Gastrocnemius medialis (tissue), 4 donors: ENCODE measurements around the gene MAGEA12. TPM values are rescaled to one million over a fixed set of nuclear protein-coding genes. Genes with fewer than 3 reads are reported as not detected.
"Not testable (repeated sequence)": the region's sequence is repeated elsewhere in the genome, so short reads cannot be mapped to it uniquely, and the experiment has no call there.

Experiments used
- ATAC-seq, 2 donors: fragments of 150-250 bp; one replicate each; pipeline ENCODE4 v1.9.1; 2016
- DNase-seq, 2 donors: peaks; one replicate each; pipeline ENCODE4 v3.0.0-alpha.2; 2019
- H3K27ac ChIP-seq, 4 donors: fragments of 200-600 bp; sonication (generic); 1 replicate in 1 of 4; 2 replicates in 3 of 4; pipeline ENCODE4 v1.5.1; 2016 to 2018; ENCODE audit warnings: mild to moderate bottlenecking in 2 of 4, moderate library complexity in 1 of 4
- H3K27me3 ChIP-seq, 3 donors: fragments of 200-600 bp; sonication (generic) in 2 of 3; 1 replicate in 1 of 3; 2 replicates in 2 of 3; pipeline versions ENCODE4 v1.5.1 to v1.6.0; 2016 to 2019; ENCODE audit warnings: mild to moderate bottlenecking in 1 of 3, moderate library complexity in 1 of 3
- H3K36me3 ChIP-seq, 2 donors: fragments of 200-600 bp; sonication (generic) in 1 of 2; one replicate each; pipeline ENCODE4 v1.5.1; 2017 to 2018
- H3K4me1 ChIP-seq, 2 donors: fragments of 200-600 bp; sonication (generic) in 1 of 2; one replicate each; pipeline ENCODE4 v1.5.1; 2016 to 2017; ENCODE audit warnings: mild to moderate bottlenecking in 2 of 2
- H3K4me3 ChIP-seq, 4 donors: fragments of 200-600 bp; sonication (generic) in 3 of 4; 1 replicate in 1 of 4; 2 replicates in 3 of 4; pipeline ENCODE4 v1.5.1; 2016 to 2019; ENCODE audit warnings: mild to moderate bottlenecking in 2 of 4
- H3K9me3 ChIP-seq, 3 donors: fragments of 200-600 bp; sonication (generic) in 2 of 3; 1 replicate in 1 of 3; 2 replicates in 2 of 3; pipeline ENCODE4 v1.5.1; 2016 to 2019
- POLR2A ChIP-seq, 2 donors: fragments of 450-650 bp; IDR thresholded peaks; one replicate each; pipeline ENCODE4 v1.6.1; 2017; ENCODE audit warnings: antibody characterized with exemption in 2 of 2, mild to moderate bottlenecking in 2 of 2, moderate library complexity in 2 of 2
- in situ Hi-C, 4 donors: fragments of 200-750 bp; cut with MboI; loops; one replicate each; pipeline versions ENCODE4 v1.15.0 to v1.8.0; 2017; ENCODE audit warnings: low sequenced_read_pairs in 4 of 4
- intact Hi-C: fragments of 100-400 bp; cut with DNase I; formaldehyde crosslinking; loops from one replicate; pipeline ENCODE4 v1.15.1; 2023; ENCODE audit warnings: low total_unique reads
- total RNA-seq, 4 donors: library from RNA; depleted of rRNA; stranded (reverse); fragments of >200 nt; gene quantifications; one replicate each; pipeline versions ENCODE4 v1.1.0 to v1.2.3, GENCODE V29; 2016
- TF ChIP-seq, protein P1 (sequence below), 5 experiments: fragments of 450-650 bp in 3 of 5; fragments of 200-600 bp in 2 of 5; sonication (generic) in 2 of 5; IDR thresholded peaks in 4 of 5; conservative IDR thresholded peaks in 1 of 5; 1 replicate in 4 of 5; 2 replicates in 1 of 5; pipeline ENCODE4 v1.5.1; 2016 to 2019; ENCODE audit warnings: antibody characterized with exemption in 5 of 5, mild to moderate bottlenecking in 3 of 5, moderate library complexity in 3 of 5

MAGEA12 gene
- total RNA-seq, 4 donors from 2014 or later: not detected

DNA sequence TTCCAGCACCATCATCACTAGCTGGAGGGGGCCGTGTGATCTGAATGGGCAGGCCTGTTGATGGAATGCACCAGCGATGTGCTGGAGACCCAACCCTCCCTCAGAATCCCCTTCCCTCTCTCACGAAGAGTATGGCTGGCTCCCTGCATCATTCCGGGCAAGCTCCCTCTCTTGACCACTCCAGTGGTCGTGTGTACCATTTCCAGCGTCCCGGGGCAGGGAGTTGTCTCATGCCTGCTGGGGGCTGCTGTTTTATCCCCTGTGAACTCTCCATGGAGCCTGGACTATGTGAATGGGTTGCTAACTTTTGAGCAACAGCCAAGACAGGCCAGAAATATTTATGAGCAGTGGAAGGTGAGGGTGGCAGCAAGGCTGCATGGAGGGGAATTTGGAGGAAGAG, 8.1 kb upstream of the MAGEA12 start:
- no peaks in the 10 kb centered on the region for H3K36me3 ChIP-seq
- no peak overlapping the region for H3K27ac ChIP-seq
- no peak for TF ChIP-seq POLR2A (IDR thresholded peaks at IDR 0.05)
- TF ChIP-seq, protein P1, sequence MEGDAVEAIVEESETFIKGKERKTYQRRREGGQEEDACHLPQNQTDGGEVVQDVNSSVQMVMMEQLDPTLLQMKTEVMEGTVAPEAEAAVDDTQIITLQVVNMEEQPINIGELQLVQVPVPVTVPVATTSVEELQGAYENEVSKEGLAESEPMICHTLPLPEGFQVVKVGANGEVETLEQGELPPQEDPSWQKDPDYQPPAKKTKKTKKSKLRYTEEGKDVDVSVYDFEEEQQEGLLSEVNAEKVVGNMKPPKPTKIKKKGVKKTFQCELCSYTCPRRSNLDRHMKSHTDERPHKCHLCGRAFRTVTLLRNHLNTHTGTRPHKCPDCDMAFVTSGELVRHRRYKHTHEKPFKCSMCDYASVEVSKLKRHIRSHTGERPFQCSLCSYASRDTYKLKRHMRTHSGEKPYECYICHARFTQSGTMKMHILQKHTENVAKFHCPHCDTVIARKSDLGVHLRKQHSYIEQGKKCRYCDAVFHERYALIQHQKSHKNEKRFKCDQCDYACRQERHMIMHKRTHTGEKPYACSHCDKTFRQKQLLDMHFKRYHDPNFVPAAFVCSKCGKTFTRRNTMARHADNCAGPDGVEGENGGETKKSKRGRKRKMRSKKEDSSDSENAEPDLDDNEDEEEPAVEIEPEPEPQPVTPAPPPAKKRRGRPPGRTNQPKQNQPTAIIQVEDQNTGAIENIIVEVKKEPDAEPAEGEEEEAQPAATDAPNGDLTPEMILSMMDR (IDR thresholded peaks at IDR 0.05 in 4 of 5, conservative IDR thresholded peaks at IDR 0.05 in 1 of 5): no peak
- H3K27me3 ChIP-seq: no peaks in the 10 kb centered on the region
- H3K4me3 ChIP-seq: no peak overlapping the region
- ATAC-seq (no peak), DNase-seq (no peak)
- H3K4me1 ChIP-seq: no peaks in the 10 kb centered on the region
- in situ Hi-C loops: no loop called here
- intact Hi-C loops: no loop called here
- no peaks in the 10 kb centered on the region for H3K9me3 ChIP-seq

DNA sequence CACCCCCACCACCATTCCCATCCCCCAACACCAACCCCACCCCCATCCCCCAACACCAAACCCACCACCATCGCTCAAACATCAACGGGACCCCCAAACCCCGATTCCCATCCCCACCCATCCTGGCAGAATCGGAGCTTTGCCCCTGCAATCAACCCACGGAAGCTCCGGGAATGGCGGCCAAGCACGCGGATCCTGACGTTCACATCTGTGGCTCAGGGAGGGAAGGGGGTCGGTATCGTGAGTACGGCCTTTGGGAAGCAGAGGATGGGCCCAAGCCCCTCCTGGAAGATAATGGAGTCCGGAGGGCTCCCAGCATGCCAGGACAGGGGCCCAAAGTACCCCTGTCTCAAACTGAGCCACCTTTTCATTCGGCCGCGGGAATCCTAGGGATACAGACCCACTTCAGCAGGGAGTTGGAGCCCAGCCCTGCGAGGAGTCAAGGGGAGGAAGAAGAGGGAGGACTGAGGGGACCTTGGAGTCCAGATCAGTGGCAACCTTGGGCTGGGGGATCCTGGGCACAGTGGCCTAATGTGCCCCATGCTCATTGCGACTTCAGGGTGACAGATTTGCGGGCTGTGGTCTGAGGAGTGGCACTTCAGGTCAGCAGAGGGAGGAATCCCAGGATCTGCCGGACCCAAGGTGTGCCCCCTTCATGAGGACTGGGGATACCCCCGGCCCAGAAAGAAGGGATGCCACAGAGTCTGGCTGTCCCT, 744 bp downstream of the MAGEA12 start:
- ATAC-seq, DNase-seq, in situ Hi-C loops, H3K36me3 ChIP-seq, intact Hi-C loops, H3K4me1 ChIP-seq, H3K27me3 ChIP-seq, H3K27ac ChIP-seq, H3K9me3 ChIP-seq, H3K4me3 ChIP-seq: not testable (repeated sequence)

DNA sequence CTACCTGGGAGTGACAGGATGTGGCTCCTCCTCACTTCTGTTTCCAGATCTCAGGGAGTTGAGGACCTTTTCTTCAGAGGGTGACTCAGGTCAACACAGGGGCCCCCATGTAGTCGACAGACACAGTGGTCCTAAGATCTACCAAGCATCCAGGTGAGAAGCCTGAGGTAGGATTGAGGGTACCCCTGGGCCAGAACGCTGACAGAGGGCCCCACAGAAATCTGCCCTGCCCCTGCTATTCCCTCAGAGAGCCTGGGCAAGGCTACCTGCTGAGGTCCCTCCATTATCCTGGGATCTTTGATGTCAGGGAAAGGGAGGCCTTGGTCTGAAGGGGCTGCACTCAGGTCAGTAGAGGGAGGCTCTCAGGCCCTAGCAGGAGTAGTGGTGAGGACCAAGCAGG, 1.5 kb downstream of the MAGEA12 start:
- TF ChIP-seq POLR2A (IDR thresholded peaks at IDR 0.05): no peak
- TF ChIP-seq, protein P1 (IDR thresholded peaks at IDR 0.05 in 4 of 5, conservative IDR thresholded peaks at IDR 0.05 in 1 of 5): no peak
- intact Hi-C loops: no loop called here
- H3K27ac ChIP-seq: no peak overlapping the region
- DNase-seq (no peak), ATAC-seq (no peak)
- in situ Hi-C loops: no loop called here
- H3K9me3 ChIP-seq: no peaks in the 10 kb centered on the region
- no peaks in the 10 kb centered on the region for H3K36me3 ChIP-seq
- H3K4me1 ChIP-seq: no peaks in the 10 kb centered on the region
- no peak overlapping the region for H3K4me3 ChIP-seq
- H3K27me3 ChIP-seq: no peaks in the 10 kb centered on the region

DNA sequence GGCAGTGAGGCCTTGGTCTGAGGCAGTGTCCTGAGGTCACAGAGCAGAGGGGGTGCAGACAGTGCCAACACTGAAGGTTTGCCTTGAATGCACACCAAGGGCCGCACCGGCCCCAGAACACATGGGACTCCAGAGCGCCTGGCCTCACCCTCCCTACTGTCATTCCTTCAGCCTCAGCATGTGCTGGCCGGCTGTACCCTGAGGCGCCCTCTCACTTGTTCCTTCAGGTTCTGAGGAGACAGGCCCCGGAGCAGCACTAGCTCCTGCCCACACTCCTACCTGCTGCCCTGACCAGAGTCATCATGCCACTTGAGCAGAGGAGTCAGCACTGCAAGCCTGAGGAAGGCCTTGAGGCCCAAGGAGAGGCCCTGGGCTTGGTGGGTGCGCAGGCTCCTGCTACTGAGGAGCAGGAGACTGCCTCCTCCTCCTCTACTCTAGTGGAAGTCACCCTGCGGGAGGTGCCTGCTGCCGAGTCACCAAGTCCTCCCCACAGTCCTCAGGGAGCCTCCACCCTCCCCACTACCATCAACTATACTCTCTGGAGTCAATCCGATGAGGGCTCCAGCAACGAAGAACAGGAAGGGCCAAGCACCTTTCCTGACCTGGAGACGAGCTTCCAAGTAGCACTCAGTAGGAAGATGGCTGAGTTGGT, 2.4 kb downstream of the MAGEA12 start:
- DNase-seq: no peak

DNA sequence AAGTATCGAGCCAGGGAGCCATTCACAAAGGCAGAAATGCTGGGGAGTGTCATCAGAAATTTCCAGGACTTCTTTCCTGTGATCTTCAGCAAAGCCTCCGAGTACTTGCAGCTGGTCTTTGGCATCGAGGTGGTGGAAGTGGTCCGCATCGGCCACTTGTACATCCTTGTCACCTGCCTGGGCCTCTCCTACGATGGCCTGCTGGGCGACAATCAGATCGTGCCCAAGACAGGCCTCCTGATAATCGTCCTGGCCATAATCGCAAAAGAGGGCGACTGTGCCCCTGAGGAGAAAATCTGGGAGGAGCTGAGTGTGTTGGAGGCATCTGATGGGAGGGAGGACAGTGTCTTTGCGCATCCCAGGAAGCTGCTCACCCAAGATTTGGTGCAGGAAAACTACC, 3.0 kb downstream of the MAGEA12 start:
- not testable (repeated sequence) for DNase-seq

More for the DNA sequence above, 2.4 kb downstream of the MAGEA12 start:
- in situ Hi-C loops (no loop called here), intact Hi-C loops (no loop called here)
- Histone ChIP-seq H3K27me3 (no peaks in the 10 kb centered on the region), H3K27ac (no peak overlapping the region), H3K9me3 (no peaks in the 10 kb centered on the region), H3K4me1 (no peaks in the 10 kb centered on the region), H3K36me3 (no peaks in the 10 kb centered on the region), H3K4me3 (no peak overlapping the region)
- ATAC-seq: no peak
- TF ChIP-seq POLR2A (IDR thresholded peaks at IDR 0.05): no peak
- TF ChIP-seq, protein P1 (IDR thresholded peaks at IDR 0.05 in 4 of 5, conservative IDR thresholded peaks at IDR 0.05 in 1 of 5): no peak

More for the DNA sequence above, 3.0 kb downstream of the MAGEA12 start:
- H3K27me3 ChIP-seq, H3K27ac ChIP-seq, H3K9me3 ChIP-seq, H3K4me3 ChIP-seq, H3K4me1 ChIP-seq, ATAC-seq, H3K36me3 ChIP-seq, in situ Hi-C loops, intact Hi-C loops: not testable (repeated sequence)
